Stimulated activated CD4-positive, alpha-beta T cell treated with anti-CD3 and anti-CD28 coated beads, Interleukin-12 subunit alpha, Interleukin-12 subunit beta, amount 100 ng/mL, for 24 hours (primary cell): ENCODE measurements around the gene FBN1.

Experiments
- DNase-seq, 2 experiments: peaks; one replicate each; pipeline ENCODE4 v3.0.0-alpha.2; 2020; ENCODE audit warnings: low read depth in 2 of 2

FBN1 gene

DNA sequence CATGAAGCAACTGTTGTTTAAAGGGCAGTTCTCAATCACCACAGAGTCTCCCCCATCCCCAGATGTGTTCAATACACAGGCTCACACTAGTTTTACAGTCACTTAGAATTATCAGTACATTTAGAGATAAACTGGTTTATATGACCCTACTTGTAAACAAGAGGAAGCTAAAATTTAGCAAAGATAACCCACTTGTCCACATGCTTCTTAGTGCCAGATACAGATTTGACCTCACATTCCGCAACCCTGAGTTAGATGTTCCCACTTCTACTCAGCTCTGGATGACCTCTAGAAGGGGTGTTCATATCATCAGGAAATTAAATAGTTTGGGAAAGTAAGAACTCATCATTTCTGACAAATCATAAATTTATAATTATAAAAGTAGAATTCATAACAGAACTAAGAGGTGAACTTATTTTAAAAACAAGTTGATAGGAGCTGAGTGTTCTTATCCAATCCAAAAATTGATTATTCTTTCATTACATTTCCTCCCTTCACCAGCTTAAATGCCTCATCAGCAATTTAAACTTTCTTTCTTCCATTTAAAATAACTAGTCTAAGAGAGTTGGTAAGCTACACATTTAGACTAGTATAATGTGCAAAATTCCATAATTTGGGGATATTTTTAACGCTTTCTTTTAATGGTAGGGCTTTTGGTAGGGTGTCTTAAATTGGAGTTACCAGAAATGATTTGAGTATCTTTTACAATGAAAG lies 131.2 kb downstream of the FBN1 start:
- DNase-seq, result no peak

DNA sequence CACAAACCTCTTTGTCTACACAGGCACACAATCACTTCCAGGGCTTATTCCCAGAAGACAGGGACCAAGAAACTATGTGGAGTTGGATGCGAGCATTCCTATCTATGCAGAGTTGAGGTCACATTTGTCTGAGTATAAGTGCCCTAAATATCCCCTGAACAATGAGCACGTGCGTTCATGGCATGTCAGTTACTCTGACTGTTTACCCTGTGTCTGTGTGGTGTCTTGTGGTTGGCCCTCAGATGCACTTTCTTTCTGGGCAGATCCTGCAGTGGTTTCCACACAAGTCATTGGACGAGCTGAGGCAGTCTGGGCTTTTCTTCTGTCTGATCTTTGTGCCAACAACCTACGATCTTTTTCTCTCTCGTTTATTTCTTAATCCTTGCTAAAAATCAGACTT lies 134.5 kb downstream of the FBN1 start:
- DNase-seq, result no peak

DNA sequence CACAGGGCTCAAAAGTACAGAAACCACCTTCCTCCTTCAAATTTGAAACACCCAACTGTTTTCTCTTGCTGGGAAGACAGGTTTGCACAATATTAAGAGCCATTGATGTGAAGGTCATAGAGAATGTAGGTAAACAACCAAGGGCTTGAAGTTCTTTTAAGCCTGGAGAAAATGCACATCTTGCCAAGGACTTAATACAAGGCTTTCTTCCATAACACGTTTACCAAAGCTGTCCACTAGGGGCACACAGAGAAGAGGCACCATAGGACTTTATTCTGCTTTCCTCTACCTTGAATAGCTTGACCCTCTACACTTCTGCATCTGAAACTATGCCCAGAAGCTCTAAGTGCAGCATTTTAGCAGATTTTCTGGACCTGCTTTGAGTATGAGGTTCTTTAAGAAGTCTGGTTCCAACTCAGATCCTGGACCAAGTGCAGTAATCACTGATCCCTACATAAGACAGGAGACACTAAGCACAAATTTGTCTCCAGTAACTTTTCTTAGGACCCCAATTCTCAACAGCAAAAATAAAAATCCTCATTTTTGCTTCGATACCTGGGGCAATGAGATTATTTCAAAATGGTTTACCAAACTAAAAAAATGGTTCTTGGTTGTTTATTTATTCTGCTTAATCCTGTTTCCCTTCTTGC lies 138.0 kb downstream of the FBN1 start:
- DNase-seq, result no peak

DNA sequence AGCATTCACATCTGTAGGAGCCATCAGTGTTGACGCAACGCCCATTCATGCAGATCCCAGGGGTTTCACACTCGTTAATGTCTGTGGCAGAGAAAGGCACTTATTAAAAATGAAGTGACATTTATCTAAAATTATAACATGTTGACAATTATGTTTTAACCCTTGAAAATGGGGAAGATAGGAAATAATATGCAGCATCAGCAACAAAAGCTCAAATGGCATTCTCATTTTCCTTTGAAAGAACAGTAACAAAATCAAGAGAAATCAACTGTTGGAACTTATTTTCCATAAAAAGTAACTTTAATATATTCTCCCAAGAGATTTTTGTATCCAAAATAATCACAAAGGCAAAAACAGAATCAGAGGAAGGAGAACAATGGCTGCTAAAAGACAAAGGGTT lies 140.4 kb downstream of the FBN1 start:
- DNase-seq, result no peak

DNA sequence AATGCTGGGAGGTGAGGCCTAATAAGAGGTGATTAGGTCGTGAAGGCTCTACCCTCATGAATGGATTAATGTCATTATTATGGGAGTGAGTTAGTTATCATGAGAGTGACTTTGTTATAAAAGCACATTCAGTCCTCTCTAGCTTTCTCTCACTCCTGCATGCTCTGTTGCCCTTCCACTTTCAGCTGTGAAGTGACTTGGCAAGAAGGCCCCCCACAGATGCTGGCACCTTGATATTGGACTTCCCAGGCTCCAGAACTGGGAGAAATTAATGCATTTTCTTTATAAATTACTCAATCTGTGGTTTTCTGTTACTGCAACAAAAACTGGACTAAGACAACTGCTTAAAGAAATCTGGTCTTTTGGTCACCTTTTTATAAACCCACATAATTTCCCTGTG lies 144.3 kb downstream of the FBN1 start:
- DNase-seq, result no peak

DNA sequence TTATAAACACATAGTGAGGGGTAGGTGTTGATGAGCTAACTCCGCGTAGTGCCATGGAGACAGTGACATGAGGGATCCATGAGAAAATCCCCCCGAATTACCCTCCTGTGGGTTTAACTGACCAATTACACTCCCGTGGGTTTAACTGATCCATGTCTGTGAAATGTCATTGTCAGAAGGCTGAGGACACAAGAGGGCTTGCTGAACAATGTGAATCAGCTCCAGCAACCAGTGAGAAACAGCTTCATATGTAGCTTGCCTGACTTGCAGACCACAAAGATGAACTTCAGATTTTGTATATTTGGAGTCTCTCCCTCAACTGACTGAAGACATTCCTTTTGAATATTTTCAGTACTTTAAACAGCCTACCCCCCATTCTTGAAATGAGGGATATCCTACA lies 144.9 kb downstream of the FBN1 start:
- no peak for DNase-seq

DNA sequence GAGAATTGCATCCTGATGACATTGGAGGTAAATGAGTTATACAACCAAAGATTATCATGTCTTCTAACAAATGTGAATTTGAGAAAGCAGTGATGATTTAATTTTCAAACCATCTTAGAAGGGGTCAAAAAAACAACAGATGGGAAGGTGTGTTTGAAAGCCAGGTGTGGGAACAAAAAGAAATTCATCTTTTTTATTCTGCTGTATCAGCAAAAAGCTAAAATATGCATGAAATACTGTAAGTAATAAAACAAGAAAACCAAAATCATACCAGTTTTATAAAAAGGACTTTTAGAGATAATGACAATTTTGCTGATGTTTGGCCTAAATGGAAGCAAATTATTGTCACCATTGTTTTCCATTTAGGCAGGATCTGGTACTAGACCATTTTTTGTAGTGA lies 145.5 kb downstream of the FBN1 start:
- no peak for DNase-seq

DNA sequence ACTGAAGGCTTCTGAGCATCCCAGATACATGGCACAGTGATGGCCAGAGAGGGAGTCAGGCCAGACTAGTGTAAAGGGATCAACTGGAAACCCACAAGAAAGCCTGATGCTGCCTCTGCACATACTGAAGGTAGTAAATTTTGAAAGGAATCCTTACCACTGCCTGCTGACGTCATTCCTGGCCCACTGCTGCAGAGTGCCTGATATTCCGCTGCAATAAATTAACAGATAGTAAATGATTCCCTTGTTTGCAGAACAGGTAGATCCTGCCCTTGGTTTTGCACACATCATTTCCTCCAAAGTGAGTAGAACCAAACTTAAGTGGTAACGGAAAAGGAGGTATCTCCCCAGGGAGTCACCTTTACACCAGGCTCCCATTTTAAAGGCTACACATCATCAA lies 146.7 kb downstream of the FBN1 start:
- no peak for DNase-seq

DNA sequence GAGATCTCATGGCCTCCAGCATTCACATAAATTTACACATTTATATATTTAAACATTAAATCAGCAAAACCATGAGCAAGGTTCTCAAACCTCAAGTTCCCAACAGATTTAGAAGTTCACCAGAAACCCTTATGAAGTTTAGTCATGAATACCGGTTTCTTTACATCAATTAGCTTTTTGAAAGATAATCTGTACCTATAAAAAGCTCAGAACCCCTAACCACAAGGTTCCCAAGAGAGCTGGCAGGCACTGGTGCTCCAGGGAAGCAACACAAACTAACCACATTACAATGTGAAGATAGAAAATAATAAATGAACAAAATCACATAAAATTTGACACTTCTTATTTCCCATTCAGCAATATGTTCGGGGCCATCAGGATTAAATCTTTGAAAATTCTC lies 150.9 kb downstream of the FBN1 start:
- no peak for DNase-seq

DNA sequence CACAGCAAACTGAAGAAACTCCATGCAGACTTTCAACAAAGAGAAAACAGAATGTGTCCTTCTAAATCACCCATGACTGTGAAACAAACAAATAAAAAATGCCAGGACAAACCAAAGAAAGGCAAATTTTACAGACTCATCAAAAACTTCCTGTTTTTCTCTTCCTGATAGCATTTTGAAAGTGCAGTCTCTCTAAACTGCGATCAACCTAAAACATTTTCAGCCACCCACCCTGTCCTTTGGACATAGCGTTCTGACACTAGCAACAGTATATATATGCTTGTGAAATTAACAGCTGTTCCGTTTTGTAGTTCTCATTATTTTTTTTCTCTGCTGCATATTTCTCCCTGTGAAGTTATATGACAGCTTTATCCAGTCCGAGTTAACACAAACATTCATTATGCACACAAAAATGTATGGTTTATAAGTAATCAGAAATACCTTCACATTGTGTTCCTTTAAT lies 151.7 kb downstream of the FBN1 start:
- no peak for DNase-seq

DNA sequence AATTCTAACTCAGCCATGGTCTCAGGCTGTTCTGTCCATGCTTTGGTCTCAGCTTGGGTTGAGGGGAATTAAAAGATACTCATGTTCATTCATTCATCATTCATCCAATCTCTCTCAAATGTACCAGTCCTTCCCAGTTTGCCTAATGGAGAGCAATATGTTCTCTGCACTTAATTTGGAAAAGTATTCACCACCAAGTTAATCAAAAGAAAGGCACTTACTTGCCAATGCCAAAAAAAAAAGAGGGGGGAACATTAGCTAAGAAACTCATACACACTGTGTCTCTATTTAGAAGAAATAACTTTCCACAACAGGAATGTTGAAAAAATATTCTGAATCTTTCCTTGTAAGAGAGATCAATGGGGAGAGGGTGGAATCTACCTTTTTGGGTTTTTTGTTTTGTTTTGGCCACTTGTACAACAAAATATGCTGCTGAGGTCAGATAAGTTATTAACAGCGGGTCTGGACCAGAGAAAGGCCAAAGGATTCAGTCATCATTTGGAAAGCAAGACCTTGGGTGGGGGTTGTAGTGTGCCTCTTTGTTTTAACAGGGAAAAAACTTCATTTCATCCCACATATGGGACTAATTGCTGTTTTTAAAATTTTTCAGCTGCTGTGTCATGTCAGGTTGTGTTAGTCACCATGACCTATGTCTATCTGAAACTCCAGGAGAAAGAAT lies 152.3 kb downstream of the FBN1 start:
- no peak for DNase-seq

DNA sequence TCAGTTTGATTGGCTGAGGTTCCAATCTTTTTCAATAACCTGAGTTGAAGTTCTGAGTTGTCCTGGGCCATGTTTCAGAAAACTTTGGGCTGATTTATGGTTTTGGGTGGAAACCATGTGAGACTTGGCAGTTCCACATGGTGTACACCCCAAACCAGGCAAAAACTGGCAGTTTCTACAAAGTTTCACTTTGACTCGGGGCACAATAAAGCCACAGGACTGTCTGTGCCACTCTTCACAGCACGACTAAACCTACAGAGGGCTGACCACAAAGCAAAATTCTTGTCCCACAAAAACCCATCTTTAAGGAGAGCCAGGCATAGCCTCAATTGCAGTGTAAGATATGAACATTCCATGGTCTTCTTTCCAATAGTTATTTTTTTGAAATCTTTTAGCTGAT lies 159.3 kb downstream of the FBN1 start:
- no peak for DNase-seq

DNA sequence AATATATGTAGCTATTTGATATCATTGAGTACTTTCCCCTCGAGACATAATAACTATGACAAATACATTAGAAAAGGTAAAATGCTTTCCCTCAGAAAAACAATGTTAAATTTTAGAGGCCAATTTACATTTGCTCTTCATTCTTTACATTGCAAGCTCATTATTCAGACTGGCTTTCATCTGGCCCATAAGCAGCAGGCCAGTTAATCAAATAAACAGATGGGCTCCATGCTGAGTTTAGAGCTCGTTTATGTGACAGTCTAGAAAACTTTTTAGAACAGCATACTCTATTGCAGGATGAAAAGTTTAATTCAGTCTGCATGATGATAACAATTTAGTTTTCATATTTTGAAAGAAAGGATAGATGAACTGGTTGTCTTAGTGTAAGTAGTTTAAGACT lies 163.7 kb downstream of the FBN1 start:
- no peak for DNase-seq

DNA sequence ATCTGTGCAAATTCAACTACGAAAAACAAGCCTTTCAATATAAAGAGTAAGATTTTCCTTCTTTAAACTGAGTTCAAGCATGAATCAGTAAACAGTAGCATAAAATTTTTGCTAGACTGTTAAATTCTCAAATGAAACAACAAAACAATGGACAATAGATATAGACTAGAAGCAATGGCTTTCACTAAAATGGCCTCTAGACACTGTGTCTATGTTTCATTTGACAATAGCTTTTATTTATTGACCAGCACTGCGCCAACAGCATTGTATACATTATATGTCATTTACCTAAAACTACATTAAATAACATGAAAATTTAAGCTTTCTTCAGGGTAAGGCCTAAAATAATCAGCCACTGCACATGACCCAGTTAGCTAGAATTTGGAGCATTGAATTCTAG lies 165.8 kb downstream of the FBN1 start:
- no peak for DNase-seq

DNA sequence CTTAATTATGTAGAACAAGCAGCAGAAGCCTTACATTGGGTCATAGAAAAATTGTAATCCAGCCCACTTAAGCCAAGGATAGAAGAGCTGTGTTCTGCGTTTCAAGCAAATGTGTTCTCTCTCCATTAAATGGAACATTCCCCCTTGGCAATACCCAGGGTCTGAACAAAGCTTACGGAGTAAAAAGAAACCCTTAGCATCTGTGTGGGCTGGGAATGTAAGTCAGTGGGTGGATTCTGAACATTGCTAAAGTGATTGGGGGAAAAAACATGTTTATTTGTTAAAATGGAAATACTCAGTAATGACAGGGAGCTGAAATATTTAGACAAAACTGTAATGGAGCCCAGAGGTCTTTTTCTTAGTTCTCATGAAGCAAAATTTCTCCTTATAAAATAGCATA lies 166.9 kb downstream of the FBN1 start:
- no peak for DNase-seq

DNA sequence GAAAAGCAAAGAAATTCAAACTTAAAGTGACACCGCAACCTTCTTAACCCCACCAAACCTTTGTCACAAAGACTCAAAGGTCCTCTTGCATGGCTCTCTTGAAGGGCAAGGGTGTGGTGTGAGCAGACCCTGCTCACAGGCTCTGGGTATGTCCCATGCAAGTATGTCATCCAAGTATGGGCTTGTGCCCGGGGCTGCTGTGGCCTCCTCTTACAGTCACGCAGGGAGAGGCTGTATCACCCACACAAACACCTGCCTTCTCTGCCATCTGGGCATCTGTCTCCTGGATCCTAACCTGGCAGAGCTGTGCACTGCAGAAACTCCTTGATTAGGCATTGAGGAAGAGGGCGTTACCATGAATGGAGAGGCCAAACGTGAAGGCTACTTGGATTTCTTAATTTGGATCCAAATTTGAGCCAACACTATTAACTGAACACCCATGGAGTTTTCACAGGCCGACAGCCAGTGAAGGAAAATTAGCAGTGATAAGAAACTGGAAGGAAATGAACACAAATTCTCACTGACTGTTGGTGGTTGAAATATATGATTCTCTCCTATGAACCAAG lies 167.6 kb downstream of the FBN1 start:
- DNase-seq, result no peak

DNA sequence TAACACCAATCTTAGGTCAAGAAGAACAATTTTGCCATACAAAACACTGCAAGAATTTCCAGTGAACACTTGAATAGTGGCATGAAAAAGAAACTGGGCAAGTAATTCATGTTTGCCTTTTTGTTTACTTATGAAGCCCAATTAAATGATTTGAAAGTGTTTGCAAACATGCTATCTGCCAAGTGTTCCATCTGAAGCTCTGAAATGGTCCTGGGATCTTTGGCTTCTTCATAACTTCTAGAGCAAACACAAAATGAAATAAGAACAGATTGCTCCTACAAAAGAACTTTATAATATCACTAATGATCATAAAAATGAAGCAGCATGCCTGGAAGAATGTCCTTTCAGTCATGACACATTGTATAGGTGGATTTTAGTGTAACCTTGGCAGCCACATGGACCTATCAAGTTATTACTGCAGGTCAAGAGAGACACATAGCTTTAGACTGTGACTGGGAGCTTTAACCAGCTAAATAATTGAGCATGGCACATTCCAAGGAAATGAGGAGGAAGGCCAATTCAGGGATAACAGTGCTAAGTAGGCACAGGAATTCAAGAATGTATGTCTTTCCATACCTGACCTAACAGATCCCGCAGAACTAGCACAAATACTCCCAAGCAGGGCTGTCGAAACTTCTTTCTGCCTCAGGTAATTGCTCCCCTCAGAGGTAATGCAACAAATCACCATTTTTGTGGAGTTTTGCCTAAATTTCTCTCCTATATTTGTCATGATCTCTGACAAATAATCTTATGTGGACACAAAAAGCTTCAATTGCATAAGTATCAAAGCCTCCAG lies 169.7 kb downstream of the FBN1 start:
- DNase-seq, result no peak

DNA sequence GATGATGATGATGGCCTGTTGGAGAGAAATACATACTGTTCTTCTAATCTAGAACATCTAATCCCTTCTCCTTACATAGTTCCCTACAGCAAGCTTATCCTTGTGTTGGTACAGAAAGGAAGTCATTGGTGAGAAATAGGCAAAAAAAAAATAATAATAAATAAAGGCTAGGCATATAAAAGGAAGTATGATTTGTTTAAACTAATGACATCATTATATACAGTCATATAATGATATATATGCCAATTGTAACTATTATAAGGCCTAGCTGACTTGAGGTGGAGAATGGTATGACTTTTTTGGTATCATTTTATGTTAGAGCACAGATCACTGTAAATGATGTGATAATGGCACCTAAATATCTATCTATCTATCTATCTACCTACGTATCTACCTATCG lies 171.8 kb downstream of the FBN1 start:
- no peak for DNase-seq

DNA sequence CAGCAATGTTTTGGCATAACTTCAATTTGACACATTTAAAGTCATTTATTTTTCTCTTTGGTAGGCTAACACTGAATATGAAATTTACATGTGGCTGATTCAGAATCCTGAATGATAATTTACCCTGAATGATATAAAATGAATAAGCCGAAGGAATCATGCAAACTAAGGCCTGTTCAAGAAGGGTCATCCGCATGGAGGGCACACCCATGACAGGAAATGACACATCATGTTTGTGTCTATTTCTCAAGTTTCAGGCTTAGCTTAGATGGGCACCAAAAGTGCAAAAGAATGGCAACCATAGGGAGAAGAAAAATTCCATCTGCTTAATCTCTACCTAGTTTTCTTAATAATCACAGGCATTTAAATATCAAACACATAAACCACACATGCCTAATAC lies 172.8 kb downstream of the FBN1 start:
- no peak for DNase-seq

DNA sequence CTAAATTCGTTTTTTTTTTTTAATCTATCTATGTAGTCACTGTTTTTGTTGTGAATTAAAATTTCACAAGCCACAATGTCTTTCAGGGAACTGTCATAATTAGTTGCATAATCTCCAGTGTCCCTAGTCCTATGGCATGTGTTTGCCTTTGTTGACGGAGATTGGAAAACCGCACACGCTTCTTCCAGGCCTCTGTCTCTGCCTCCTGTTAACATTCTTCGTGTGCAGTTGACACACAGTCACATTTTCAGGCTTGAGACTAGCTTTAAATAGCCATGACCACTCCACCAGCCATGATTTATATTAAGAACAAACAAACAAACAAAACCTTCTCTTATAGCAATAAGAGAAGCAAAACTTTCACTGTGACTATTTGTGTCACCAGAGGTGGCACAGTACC lies 174.4 kb downstream of the FBN1 start:
- DNase-seq, result no peak

DNA sequence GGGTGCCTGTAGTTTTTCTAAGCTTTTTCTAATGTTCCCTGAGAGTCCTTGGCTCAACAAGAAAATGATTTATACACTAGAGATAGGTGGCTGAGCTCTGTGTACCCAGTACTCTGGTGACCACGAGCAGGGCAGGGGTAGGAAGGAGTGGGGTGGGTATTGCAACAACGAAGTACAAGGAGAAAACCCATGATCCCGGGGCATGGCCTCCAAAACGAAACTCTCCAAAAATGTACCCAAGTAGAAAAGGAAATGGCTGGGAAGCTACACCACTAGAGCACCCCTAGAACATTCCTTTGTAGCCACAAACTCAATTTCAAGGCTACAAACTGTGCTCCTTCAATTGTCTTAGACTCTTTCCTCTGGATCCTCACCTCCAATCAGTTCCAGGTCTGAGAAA lies 175.4 kb downstream of the FBN1 start:
- DNase-seq, result no peak

DNA sequence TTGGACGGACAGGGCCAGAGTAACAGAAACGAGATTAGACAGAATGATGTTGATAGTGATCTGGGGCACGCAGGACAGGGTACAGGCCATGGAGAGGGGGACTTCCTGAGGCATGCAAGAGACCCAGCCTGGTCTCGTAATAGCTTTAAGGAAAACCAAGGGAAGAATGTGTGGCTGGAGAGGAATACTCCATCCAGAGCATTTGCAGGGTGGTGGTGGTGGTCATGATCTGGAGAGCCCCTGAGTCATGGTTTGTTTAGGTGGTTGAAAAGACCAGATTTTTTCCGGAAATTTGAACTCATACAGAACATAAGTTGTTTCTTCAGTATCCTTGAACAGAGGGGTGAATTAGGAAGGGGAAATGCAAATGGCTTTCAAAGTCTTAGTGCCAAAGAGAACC lies 175.8 kb downstream of the FBN1 start:
- DNase-seq, result no peak
